TTC549 (cell line): ENCODE results near the gene WNT5A.
"Not testable (repeated sequence)": the region's sequence is repeated elsewhere in the genome, so short reads cannot be mapped to it uniquely, and the experiment has no call there.

ENCODE experiments used
- FAIRE-seq: peaks from 2 replicates; lab custom pipeline; 2012; peaks lifted over from hg19 to GRCh38; lab: Jason Lieb, UNC

The WNT5A gene

GRCh38 chr3:55505776-55506175, 18.7 kb upstream of the WNT5A start:
- FAIRE-seq = no peak

DNA sequence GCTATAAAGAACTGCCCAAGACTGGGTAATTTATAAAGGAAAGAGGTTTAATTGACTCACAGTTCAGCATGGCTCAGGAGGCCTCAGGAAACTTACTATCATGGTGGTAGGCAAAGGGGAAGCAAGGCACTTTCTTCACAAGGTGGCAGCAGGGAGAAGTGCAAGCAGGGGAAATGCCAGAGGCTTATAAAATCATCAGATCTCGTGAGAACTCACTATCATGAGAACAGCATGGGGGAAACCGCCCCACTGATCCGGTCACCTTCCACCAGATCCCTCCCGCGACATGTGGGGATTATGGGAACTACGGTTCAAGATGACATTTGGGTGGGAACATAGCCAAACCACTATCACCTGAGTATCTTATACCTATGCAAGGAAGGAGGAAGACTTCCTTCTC, 18.0 kb upstream of the WNT5A start:
- not testable (repeated sequence) for FAIRE-seq

GRCh38 chr3:55501905-55502304, 14.8 kb upstream of the WNT5A start:
- no peak for FAIRE-seq

- FAIRE-seq = no peak
Observed at GRCh38 chr3:55500555-55501330, 13.6 kb upstream of the WNT5A start.

DNA sequence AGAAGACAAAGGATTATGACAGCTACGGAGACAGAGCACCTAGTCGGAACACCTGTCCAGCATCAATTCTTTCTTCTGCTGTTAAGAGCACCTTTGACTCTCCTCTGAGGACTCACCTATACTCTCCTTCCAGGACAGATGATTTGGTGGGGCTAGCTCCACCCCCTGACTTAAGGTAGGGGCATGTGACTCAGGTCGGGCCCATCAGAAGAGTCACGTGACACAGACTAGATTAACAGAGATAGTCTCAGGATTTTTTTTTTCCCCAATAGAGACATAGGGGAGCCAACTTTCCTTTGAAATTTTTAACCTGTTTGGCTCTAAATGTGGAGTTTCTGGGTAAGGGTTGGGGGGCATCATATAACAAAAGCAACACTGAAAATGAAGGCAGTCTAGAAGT, 11.4 kb upstream of the WNT5A start:
- no peak for FAIRE-seq

DNA sequence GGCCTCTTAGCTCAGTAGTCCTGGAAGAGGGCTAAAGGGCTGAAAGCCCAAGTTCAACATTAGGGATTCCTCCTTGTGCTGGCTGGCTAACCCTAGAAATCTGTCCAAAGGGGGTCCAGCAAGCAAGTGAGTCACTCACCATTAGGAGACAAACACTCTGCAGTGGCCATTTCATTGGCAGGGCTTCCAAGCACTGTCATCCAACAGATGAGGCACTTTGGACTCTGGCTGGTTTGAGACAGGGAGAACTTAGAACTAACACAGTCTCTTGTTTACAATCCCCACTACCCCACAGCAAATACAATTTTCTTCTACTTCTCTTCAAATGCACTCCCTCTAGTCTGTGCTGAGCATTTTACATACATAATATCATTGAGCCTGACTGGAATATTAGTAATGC, 10.1 kb upstream of the WNT5A start:
- no peak for FAIRE-seq

DNA sequence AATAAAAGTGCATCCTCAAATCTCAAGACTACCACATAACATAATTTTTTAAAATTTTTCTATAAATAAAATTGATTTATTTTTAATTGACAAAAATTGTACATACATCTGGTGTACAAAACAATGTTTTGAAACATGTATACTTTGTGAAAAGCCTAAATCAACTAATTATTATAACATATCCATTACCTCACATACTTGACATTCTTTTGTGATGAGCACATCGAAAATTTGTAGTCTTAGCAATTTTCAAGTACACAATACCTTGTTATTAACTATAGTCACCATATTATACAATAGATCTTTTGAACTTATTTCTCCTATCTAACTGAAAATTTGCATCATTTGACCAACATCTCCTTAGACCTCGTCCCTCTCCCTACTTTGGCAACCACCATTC, 7.9 kb upstream of the WNT5A start:
- FAIRE-seq = no peak

GRCh38 chr3:55492976-55493375, 5.9 kb upstream of the WNT5A start:
- FAIRE-seq = no peak

DNA sequence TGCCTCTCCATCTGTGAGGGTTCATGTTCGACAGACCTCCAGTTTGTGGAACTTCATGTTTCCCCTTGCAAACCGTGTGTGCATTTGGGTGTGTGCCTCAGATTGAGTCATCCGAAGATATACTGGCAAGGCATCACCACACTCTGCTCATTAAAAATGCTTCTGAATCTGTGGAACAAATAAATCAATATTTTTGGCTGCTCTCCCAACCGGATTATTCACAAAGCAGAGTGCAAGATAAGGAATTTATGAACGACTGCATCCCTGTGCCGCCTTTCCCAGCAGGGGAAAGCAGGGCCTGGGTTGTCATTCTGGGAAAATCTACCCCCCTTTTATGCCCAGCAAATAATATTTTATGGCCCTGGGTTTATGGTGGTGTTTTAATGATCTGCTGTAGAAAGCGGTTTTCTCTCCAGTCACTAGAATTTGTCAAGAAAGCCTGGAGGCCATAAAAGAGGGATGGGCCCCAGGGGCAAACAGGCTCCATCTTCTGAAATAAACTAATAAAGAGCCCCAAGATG, 4.2 kb upstream of the WNT5A start:
- no peak for FAIRE-seq

DNA sequence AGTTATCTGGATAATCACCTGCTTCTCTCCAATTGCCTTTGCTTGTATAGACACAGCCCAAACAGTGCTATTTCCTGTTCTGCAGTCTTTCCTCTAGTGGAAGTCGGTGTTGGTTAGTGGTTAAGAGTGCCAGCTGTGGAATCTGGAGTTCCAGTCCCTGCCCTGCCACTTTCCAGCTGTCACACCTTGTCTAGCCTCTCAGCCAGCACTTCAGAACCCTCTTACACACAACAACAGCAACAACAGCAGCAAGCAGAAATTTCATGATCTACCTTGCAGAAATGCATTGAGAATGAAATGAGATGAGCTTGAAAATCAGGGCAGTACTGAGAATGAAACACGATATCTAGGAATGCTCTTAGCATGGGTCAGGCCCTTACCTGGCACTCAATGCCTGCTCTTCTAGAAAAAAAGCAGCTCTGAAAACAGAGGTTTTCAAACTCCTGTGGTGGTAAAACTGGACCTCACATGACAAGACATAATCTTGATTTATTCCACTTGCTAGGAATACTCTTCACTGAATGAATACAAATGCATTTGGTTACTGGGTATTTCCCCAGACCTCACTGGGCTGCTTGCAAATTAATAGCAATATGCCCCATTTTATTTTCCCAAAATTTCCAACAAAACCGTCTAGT, 3.3 kb upstream of the WNT5A start:
- FAIRE-seq = no peak

DNA sequence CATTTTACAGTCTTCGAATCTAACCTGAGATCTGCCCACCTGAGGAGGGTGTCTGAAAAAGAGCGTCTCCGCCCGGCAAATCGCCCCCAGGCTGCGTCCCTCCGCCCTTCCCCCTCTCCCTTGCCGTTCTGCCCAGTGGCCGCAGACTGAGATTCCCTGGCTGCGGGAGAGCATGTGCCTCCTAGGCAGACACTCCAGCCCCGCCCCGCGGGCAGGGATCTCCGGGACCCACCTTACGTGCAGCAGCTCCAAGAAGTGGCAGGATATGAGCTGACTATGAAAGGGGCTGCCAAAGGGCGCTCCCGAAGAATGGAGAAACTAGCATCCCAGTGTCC, 2.7 kb upstream of the WNT5A start:
- FAIRE-seq = no peak

- no peak for FAIRE-seq
Observed at GRCh38 chr3:55488398-55489055, 1.4 kb upstream of the WNT5A start.

DNA sequence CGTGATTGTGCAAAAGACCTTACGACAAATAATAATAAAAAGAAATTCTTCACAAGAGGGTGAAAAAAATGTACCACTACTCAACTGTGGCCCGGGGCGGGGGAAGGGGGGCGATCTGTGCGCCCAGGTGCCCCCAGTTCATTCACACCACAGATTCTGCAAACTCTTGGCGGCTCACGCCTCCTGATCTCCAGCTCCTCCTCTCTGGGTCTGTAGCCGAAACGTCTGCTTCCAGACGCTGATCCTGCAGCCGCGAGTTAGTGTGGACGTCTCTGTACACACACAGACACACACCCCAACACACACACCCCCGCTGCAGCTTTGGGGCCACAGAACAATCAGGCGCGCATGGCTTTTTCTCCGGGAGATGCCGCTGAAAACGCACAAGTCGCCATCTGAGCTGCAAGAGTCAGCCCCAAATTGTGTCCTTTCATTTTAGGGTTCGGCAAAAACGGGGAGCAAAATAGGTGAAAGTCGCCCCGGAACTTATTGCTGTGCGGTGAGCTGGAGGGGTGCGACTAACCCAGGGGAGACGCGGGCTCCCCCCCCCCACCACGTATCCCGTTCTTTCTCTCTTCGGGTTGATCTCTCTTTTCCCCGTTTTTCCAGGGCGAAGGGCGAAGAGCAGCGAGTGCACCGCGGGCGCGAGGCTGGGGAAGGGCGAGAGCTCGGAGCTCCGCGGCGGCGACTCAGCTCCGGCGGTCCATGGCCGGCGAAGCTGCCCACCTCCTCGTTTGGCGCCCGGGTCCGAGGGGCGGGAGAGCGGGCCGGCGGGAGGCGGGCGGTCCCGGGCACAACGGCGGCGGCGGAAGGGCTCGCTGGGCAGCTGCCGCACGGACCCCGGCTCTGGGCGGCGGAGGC, 505 bp upstream of the WNT5A start:
- FAIRE-seq = no peak

- no peak for FAIRE-seq
Observed at GRCh38 chr3:55486101-55486856, 827 bp downstream of the WNT5A start.

DNA sequence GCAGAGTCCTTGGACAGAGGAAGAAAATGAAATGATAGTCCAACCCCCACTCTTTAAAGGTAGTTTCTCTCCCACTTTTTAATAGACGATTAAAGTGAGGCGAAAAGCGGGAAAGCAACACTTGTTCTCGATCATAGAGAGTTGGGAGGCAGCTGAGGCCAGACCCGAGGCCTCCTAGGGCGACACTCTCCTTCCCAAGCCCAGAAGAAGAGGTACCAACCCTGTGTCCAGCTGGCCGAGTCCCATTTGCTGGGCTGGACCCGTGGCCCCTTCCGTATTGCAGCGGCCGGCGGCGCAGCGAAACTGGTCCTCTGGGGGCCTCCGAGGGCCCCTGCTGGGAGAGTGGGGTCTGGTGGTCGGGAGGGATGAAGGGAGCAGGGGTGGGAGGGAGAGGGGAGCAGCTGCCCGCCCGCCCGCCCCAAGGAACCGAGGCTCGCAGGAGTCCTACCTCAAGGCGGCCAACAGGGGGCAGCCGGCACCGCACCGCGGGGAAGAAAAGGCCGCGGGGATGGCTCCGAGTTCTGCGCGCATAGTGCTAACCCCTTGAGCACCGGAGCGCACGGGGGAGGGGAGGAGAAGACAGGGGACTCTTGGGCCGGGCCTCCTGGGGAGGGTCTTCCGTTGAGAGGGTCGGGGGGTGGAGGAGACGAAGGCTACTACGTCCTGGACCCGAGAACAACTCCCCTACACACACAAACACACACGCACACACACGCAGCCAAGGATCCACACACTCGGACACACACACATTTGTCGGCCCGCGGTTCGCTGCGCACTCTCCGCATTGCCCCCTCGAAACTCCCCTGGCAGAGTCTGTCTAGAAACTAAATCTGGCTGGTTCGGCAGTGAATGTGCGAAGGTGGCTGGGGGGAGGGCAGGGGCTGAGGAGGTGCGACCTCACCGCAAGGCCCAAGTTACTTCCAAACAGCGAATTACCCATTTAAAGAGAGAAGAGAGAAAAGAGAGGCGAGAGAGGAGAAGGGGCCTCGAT, 2.0 kb downstream of the WNT5A start:
- no peak for FAIRE-seq

GRCh38 chr3:55484191-55484689, 2.9 kb downstream of the WNT5A start:
- no peak for FAIRE-seq

GRCh38 chr3:55483196-55484095, 3.7 kb downstream of the WNT5A start:
- FAIRE-seq = no peak

DNA sequence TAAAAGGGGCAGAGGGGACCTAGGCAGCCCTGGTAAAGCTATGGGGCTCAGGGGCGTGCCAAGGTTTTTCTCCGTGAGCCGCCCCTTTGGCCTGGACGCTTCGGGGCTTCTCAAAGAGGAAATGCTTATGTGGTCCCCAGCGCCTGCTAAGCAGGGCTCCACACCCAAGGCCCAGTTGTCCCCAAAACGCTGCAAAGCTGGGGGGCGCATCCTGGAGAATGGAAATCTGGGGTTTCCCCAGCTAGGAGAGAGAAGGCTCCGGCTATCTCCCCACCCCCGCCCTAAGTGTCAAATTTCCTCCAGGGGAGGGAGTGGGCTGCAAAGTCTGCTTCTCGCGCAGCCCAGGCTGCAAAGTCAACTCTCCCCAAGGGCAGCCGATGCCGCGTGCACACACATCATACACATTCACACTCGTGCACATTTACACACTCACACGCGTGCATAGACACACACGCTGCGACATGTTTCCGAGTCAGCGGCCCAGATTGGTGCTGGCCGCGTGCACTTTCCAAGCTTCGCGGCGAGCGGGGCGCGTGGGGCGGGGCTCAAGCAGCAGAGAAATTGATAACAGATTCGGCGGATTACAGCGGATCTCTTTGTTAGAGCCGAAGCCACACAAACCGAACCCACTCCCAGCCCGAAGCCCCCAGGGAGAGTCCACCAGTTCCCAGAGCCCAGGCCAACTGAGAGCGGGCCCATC, 4.5 kb downstream of the WNT5A start:
- no peak for FAIRE-seq
